Esophagus muscularis mucosa (tissue), 4 donors: ENCODE results near the gene CABP7. TPM values are rescaled to one million over a fixed set of nuclear protein-coding genes. Genes with fewer than 3 reads are reported as not detected.

ENCODE experiments used
- DNase-seq: peaks from one replicate; pipeline ENCODE4 v3.0.0-alpha.2; 2017; ENCODE audit errors: extremely low spot score
- H3K27ac ChIP-seq, 4 donors: fragments of 200-600 bp; sonication (generic); replicated peaks in 1 of 4; 1 replicate in 3 of 4; 2 replicates in 1 of 4; pipeline ENCODE4 v1.5.1; 2016 to 2019; ENCODE audit warnings: mild to moderate bottlenecking in 1 of 4
- H3K27me3 ChIP-seq, 4 donors: fragments of 200-600 bp; sonication (generic); one replicate each; pipeline versions ENCODE4 v1.5.1 to v1.6.0; 2016 to 2019
- H3K36me3 ChIP-seq, 4 donors: fragments of 200-600 bp; sonication (generic); one replicate each; pipeline ENCODE4 v1.5.1; 2016 to 2019
- H3K4me1 ChIP-seq, 4 donors: fragments of 200-600 bp; sonication (generic); one replicate each; pipeline ENCODE4 v1.5.1; 2016 to 2019
- H3K4me3 ChIP-seq, 4 donors: fragments of 200-600 bp; sonication (generic); 1 replicate in 2 of 4; 2 replicates in 2 of 4; pipeline ENCODE4 v1.5.1; 2016 to 2019; ENCODE audit warnings: mild to moderate bottlenecking in 4 of 4, moderate library complexity in 1 of 4
- H3K9me3 ChIP-seq, 4 donors: fragments of 200-600 bp; sonication (generic); 1 replicate in 3 of 4; 2 replicates in 1 of 4; pipeline ENCODE4 v1.5.1; 2016 to 2019
- EP300 ChIP-seq: sonication (generic); formaldehyde crosslinking; IDR thresholded peaks from one replicate; pipeline ENCODE4 v1.6.1; 2017; ENCODE audit warnings: antibody characterized with exemption
- POLR2A ChIP-seq: fragments of 450-650 bp; IDR thresholded peaks from one replicate; pipeline ENCODE4 v1.6.1; 2017; ENCODE audit warnings: antibody characterized with exemption, moderate library complexity, mild to moderate bottlenecking, low read depth
- POLR2AphosphoS5 ChIP-seq, 2 donors: sonication (generic); formaldehyde crosslinking; IDR thresholded peaks; one replicate each; pipeline ENCODE4 v1.6.1; 2017; ENCODE audit warnings: antibody characterized with exemption in 2 of 2
- WGBS: methylation state at CpG from one replicate; pipeline ENCODE4 v1.1.5; 2018; 5-methylcytosine and 5-hydroxymethylcytosine counted together
- intact Hi-C: fragments of 100-400 bp; cut with DNase I; formaldehyde crosslinking; loops from one replicate; pipeline ENCODE4 v1.15.1; 2023
- total RNA-seq, 4 donors: library from RNA; depleted of rRNA; stranded (reverse); fragments of >200 nt; gene quantifications; one replicate each; pipeline versions ENCODE4 v1.1.0 to v1.2.1, GENCODE V29; 2016
- TF ChIP-seq, protein P1 (sequence below), 3 experiments: fragments of 200-600 bp in 2 of 3; fragments of 450-650 bp in 1 of 3; sonication (generic) in 2 of 3; IDR thresholded peaks; one replicate each; pipeline ENCODE4 v1.5.1; 2017 to 2019; ENCODE audit warnings: antibody characterized with exemption in 3 of 3, mild to moderate bottlenecking in 2 of 3, moderate library complexity in 1 of 3

Gene CABP7
- total RNA-seq, 4 donors from 2014 or later = under 0.01 to 0.99 (median 0.54) TPM

DNA sequence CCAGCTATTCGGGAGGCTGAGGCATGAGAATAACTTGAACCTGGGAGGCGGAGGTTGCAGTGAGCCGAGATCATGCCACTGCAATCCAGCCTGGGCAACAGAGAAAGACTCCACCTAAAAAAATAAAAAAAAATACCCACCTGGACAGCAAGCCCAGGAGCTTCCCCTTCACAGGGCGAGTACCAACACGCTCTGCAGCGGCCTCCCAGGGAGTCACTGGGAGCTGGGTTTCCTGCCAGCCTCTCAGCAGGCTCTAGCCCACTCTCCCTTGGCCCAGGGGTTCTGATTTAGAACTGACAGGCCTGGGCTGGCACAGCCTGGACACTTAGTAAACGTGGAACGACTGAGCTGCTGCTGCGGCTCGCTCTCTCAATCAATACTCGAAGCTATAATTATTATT, 2.0 kb upstream of the CABP7 start:
- DNase-seq = no peak
- no peaks in the 10 kb centered on the region for H3K36me3 ChIP-seq
- no peak for TF ChIP-seq EP300
- TF ChIP-seq, protein P1, sequence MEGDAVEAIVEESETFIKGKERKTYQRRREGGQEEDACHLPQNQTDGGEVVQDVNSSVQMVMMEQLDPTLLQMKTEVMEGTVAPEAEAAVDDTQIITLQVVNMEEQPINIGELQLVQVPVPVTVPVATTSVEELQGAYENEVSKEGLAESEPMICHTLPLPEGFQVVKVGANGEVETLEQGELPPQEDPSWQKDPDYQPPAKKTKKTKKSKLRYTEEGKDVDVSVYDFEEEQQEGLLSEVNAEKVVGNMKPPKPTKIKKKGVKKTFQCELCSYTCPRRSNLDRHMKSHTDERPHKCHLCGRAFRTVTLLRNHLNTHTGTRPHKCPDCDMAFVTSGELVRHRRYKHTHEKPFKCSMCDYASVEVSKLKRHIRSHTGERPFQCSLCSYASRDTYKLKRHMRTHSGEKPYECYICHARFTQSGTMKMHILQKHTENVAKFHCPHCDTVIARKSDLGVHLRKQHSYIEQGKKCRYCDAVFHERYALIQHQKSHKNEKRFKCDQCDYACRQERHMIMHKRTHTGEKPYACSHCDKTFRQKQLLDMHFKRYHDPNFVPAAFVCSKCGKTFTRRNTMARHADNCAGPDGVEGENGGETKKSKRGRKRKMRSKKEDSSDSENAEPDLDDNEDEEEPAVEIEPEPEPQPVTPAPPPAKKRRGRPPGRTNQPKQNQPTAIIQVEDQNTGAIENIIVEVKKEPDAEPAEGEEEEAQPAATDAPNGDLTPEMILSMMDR (IDR thresholded peaks at IDR 0.05) = no peak
- TF ChIP-seq POLR2A = no peak
- no peak for TF ChIP-seq POLR2AphosphoS5 (IDR thresholded peaks at IDR 0.05)
- H3K4me3 ChIP-seq = no peak overlapping the region
- intact Hi-C loops = no loop called here
- WGBS = 92% methylated on average over 11 of the region's 11 CpGs
- H3K9me3 ChIP-seq = no peaks in the 10 kb centered on the region
- peaks cover 6 to 96% (median 23%) of the 10 kb centered on the region in 4 donors for H3K27me3 ChIP-seq
- H3K4me1 ChIP-seq = peaks cover 3 to 19% (median 16%) of the 10 kb centered on the region in 4 donors
- H3K27ac ChIP-seq = no peak overlapping the region

- intact Hi-C loops = no loop called here
- peak overlapping the region; percentile 20 to 49 (median 34) for H3K4me3 ChIP-seq
Measured at GRCh38 chr22:29718949-29719898, 579 bp upstream of the CABP7 start.

GRCh38 chr22:29720811-29721323, 1.1 kb downstream of the CABP7 start:
- no peaks in the 10 kb centered on the region for H3K36me3 ChIP-seq
- peaks cover 6 to 88% (median 23%) of the 10 kb centered on the region in 4 donors for H3K27me3 ChIP-seq
- no peak overlapping the region for H3K27ac ChIP-seq
- WGBS = 0% methylated on average over 6 of the region's 53 CpGs
- intact Hi-C loops = no loop called here
- peak overlapping the region; percentile 32 to 49 (median 40) for H3K4me3 ChIP-seq
- peaks cover 3 to 19% (median 16%) of the 10 kb centered on the region in 4 donors for H3K4me1 ChIP-seq
- no peaks in the 10 kb centered on the region for H3K9me3 ChIP-seq
- DNase-seq = no peak
- TF ChIP-seq, protein P1 (IDR thresholded peaks at IDR 0.05) = no peak
- TF ChIP-seq EP300 (no peak), POLR2AphosphoS5 (IDR thresholded peaks at IDR 0.05) (no peak), POLR2A (no peak)

More at GRCh38 chr22:29718949-29719898, 579 bp upstream of the CABP7 start:
- TF ChIP-seq EP300 (no peak), POLR2AphosphoS5 (IDR thresholded peaks at IDR 0.05) (no peak), POLR2A (no peak)
- TF ChIP-seq, protein P1 (IDR thresholded peaks at IDR 0.05) = no peak
- Histone ChIP-seq H3K4me1 (peaks cover 3 to 19% (median 16%) of the 10 kb centered on the region in 4 donors), H3K27me3 (peaks cover 6 to 95% (median 23%) of the 10 kb centered on the region in 4 donors), H3K36me3 (no peaks in the 10 kb centered on the region), H3K27ac (no peak overlapping the region), H3K9me3 (no peaks in the 10 kb centered on the region)
- no peak for DNase-seq
- WGBS = 44% methylated on average over 13 of the region's 24 CpGs

- Histone ChIP-seq H3K4me3 (no peak overlapping the region), H3K27ac (no peak overlapping the region), H3K36me3 (no peaks in the 10 kb centered on the region), H3K9me3 (no peaks in the 10 kb centered on the region), H3K4me1 (peaks cover 3 to 25% (median 19%) of the 10 kb centered on the region in 4 donors), H3K27me3 (peaks cover 6 to 86% (median 23%) of the 10 kb centered on the region in 4 donors)
- intact Hi-C loops = no loop called here
- DNase-seq = no peak
- 86% methylated on average over 5 of the region's 7 CpGs for WGBS
- TF ChIP-seq POLR2A = no peak
- TF ChIP-seq POLR2AphosphoS5 (IDR thresholded peaks at IDR 0.05) = no peak
- TF ChIP-seq, protein P1 (IDR thresholded peaks at IDR 0.05) = no peak
- no peak for TF ChIP-seq EP300
Measured at GRCh38 chr22:29722151-29722550, 2.3 kb downstream of the CABP7 start.
